WTC11 (cell line): ENCODE data around the gene TNPO3. TPM values are rescaled to one million over a fixed set of nuclear protein-coding genes. Genes with fewer than 3 reads are reported as not detected.

ENCODE experiments used
- ATAC-seq: fragments of 200-7000 bp; cut with Tn5 transposase; 2 replicates; pipeline ENCODE4 v1.10.0; 2021; ENCODE audit warnings: mild to moderate bottlenecking, moderate library complexity
- CTCF ChIA-PET: fragments of 300-600 bp; sonication (Branson Sonifier 250); formaldehyde crosslinking; loops from one replicate; lab custom pipeline; 2021; ENCODE audit warnings: antibody characterized with exemption; lab: Charles Lee
- POLR2A ChIA-PET: fragments of 350-600 bp; sonication (Branson Sonifier 250); formaldehyde crosslinking; loops from one replicate; lab custom pipeline; 2021; ENCODE audit warnings: antibody characterized with exemption; lab: Charles Lee
- DNase-seq: peaks from one replicate; pipeline ENCODE4 v3.0.0; 2021; ENCODE audit warnings: low spot score
- H3K27ac Mint-ChIP-seq: 2 replicates; pipeline ENCODE4 v1.8.0; 2021; ENCODE audit warnings: mixed read lengths
- H3K27me3 Mint-ChIP-seq: 2 replicates; pipeline ENCODE4 v1.8.0; 2021; ENCODE audit warnings: low read depth, mild to moderate bottlenecking, moderate library complexity, mixed read lengths
- H3K36me3 Mint-ChIP-seq: 2 replicates; pipeline ENCODE4 v1.8.0; 2021; ENCODE audit warnings: mixed read lengths
- H3K4me1 Mint-ChIP-seq: 2 replicates; pipeline ENCODE4 v1.8.0; 2022; ENCODE audit warnings: mixed read lengths
- H3K4me3 Mint-ChIP-seq: 2 replicates; pipeline ENCODE4 v1.8.0; 2021; ENCODE audit warnings: mild to moderate bottlenecking, moderate library complexity, mixed read lengths
- H3K9me3 Mint-ChIP-seq: 2 replicates; pipeline ENCODE4 v1.8.0; 2021; ENCODE audit warnings: mixed read lengths
- GABPB1 ChIP-seq: sonication (generic); formaldehyde crosslinking; IDR thresholded peaks from 2 replicates; pipeline ENCODE4 v1.8.1; 2023; ENCODE audit warnings: mild to moderate bottlenecking, missing genetic modification reagents
- HMGA2 ChIP-seq: fragments of 250-450 bp; sonication (Bioruptor Pico); IDR thresholded peaks from 2 replicates; pipeline ENCODE4 v1.4.0; 2021; ENCODE audit warnings: mild to moderate bottlenecking, moderate library complexity
- IRF2 ChIP-seq: sonication (generic); formaldehyde crosslinking; IDR thresholded peaks from 2 replicates; pipeline ENCODE4 v1.8.0; 2022; ENCODE audit warnings: low read depth, missing genetic modification reagents, borderline replicate concordance
- NR2C2 ChIP-seq: sonication (generic); formaldehyde crosslinking; IDR thresholded peaks from 2 replicates; pipeline ENCODE4 v1.8.0; 2022; ENCODE audit warnings: mild to moderate bottlenecking, missing genetic modification reagents
- NR3C1 ChIP-seq: sonication (generic); formaldehyde crosslinking; conservative IDR thresholded peaks from 2 replicates; pipeline ENCODE4 v1.8.1; 2023; ENCODE audit warnings: low read depth, mild to moderate bottlenecking, missing genetic modification reagents
- RELA ChIP-seq: sonication (generic); formaldehyde crosslinking; IDR thresholded peaks from 2 replicates; pipeline ENCODE4 v1.8.1; 2022; ENCODE audit warnings: missing genetic modification reagents, mild to moderate bottlenecking, borderline replicate concordance
- SOX15 ChIP-seq: fragments of 250-450 bp; sonication (Bioruptor Pico); IDR thresholded peaks from 2 replicates; pipeline ENCODE4 v1.9.0; 2021; ENCODE audit warnings: mild to moderate bottlenecking
- SP1 ChIP-seq: sonication (generic); formaldehyde crosslinking; conservative IDR thresholded peaks from 2 replicates; pipeline ENCODE4 v1.8.1; 2022; ENCODE audit warnings: missing genetic modification reagents
- TCF7 ChIP-seq: sonication (generic); formaldehyde crosslinking; IDR thresholded peaks from 2 replicates; pipeline ENCODE4 v1.8.0; 2022; ENCODE audit warnings: mild to moderate bottlenecking, low read depth, missing genetic modification reagents, moderate library complexity
- TEAD1 ChIP-seq: sonication (generic); formaldehyde crosslinking; IDR thresholded peaks from 2 replicates; pipeline ENCODE4 v1.8.0; 2022; ENCODE audit warnings: mild to moderate bottlenecking, missing genetic modification reagents
- ZBTB21 ChIP-seq: sonication (generic); formaldehyde crosslinking; IDR thresholded peaks from 2 replicates; pipeline ENCODE4 v1.8.1; 2023; ENCODE audit warnings: mild to moderate bottlenecking, missing genetic modification reagents, borderline replicate concordance
- ZNF121 ChIP-seq: sonication (generic); formaldehyde crosslinking; IDR thresholded peaks from 2 replicates; pipeline ENCODE4 v1.8.0; 2023; ENCODE audit warnings: missing genetic modification reagents
- ZNF219 ChIP-seq: sonication (generic); formaldehyde crosslinking; IDR thresholded peaks from 2 replicates; pipeline ENCODE4 v1.8.0; 2023; ENCODE audit warnings: missing genetic modification reagents, mild to moderate bottlenecking, borderline replicate concordance
- ZNF263 ChIP-seq: sonication (generic); formaldehyde crosslinking; IDR thresholded peaks from 2 replicates; pipeline ENCODE4 v1.8.1; 2022; ENCODE audit warnings: low read depth, mild to moderate bottlenecking, moderate library complexity, missing genetic modification reagents
- total RNA-seq: library from RNA; stranded (reverse); gene quantifications from 3 replicates; pipeline ENCODE4 v1.2.3, GENCODE V29; 2021
- TF ChIP-seq, protein P1 (sequence below): sonication (generic); formaldehyde crosslinking; IDR thresholded peaks from 2 replicates; pipeline ENCODE4 v1.8.1; 2023; ENCODE audit warnings: mild to moderate bottlenecking, missing genetic modification reagents
- TF ChIP-seq, protein P2 (sequence below): sonication (generic); formaldehyde crosslinking; IDR thresholded peaks from 2 replicates; pipeline ENCODE4 v1.8.0; 2022; ENCODE audit warnings: mild to moderate bottlenecking, missing genetic modification reagents
- TF ChIP-seq, protein P3 (sequence below): sonication (generic); formaldehyde crosslinking; IDR thresholded peaks from 2 replicates; pipeline ENCODE4 v1.8.1; 2022; ENCODE audit warnings: mild to moderate bottlenecking, moderate library complexity, missing genetic modification reagents
- TF ChIP-seq, protein P4 (sequence below): sonication (generic); formaldehyde crosslinking; IDR thresholded peaks from 2 replicates; pipeline ENCODE4 v1.8.1; 2022; ENCODE audit warnings: low read depth, mild to moderate bottlenecking, moderate library complexity, missing genetic modification reagents, borderline replicate concordance

Gene TNPO3
- total RNA-seq, 1 experiment from 2014 or later: 91.7 TPM

DNA sequence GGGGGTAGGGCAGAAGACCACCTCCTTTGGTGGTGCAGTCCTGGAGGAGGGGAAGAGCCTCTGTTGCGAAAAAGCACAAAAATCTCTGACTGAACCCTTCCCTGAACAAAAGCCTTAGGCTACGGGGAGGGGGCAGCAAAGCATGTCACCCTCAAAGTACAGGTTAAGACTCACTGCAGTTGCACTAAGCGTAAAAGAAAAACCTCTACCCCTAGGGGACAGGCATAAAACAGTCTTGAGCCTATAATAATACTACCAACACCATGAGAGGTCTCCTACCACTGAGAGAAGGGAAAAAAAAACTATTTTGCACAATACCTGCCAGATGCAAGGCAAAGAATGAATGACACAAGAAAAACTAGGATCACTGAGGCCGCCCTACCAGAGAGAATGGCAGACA lies 17.3 kb downstream of the TNPO3 start:
- POLR2A ChIA-PET: no interaction called here
- ATAC-seq: peak; percentile 36
- no peak for DNase-seq
- CTCF ChIA-PET: interaction anchor here (0.7 to 1.2 kb wide), 2 partner anchors 12 to 54 kb away, joined by 3 read pairs; no protein-coding TSS in a partner anchor
- Mint-ChIP-seq H3K4me1 (peaks cover 25% of the 10 kb centered on the region), H3K4me3 (no peak overlapping the region), H3K36me3 (peaks cover 37% of the 10 kb centered on the region), H3K27ac (peak overlapping the region; percentile 23; the same call in 1 of the 2 replicates), H3K27me3 (no peaks in the 10 kb centered on the region), H3K9me3 (0 out of 2 replicates have a peak, but pooled peaks cover 6% of the 10 kb centered on the region)
- TF ChIP-seq SP1 (CRISPR knock-in tag) (no peak), RELA (CRISPR knock-in tag) (no peak)
- TF ChIP-seq, protein P1, sequence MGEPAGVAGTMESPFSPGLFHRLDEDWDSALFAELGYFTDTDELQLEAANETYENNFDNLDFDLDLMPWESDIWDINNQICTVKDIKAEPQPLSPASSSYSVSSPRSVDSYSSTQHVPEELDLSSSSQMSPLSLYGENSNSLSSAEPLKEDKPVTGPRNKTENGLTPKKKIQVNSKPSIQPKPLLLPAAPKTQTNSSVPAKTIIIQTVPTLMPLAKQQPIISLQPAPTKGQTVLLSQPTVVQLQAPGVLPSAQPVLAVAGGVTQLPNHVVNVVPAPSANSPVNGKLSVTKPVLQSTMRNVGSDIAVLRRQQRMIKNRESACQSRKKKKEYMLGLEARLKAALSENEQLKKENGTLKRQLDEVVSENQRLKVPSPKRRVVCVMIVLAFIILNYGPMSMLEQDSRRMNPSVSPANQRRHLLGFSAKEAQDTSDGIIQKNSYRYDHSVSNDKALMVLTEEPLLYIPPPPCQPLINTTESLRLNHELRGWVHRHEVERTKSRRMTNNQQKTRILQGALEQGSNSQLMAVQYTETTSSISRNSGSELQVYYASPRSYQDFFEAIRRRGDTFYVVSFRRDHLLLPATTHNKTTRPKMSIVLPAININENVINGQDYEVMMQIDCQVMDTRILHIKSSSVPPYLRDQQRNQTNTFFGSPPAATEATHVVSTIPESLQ (CRISPR knock-in tag): no peak

DNA sequence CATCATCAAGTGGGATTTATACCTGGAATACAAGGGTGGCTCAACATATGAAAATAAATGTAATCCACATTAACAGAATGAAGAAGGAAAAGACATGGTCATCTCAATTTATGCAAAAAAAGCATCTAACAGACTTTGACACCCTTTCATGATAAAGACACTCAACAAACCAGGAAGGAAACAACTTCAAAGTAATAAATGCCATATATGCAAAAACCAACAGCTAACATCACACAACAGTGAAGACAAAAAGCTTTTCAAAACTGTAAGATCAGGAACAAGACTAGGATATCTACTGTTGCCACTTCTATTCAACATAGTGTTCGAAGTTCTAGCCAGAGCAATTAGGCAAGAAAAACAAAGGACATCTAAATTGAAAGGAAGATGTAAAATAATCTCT lies 22.9 kb downstream of the TNPO3 start:
- no peaks in the 10 kb centered on the region for H3K27me3 Mint-ChIP-seq
- ATAC-seq (no peak), DNase-seq (no peak)
- ChIA-PET POLR2A (no interaction called here), CTCF (no interaction called here)
- H3K4me3 Mint-ChIP-seq: no peak overlapping the region
- peaks cover 27% of the 10 kb centered on the region for H3K36me3 Mint-ChIP-seq
- H3K27ac Mint-ChIP-seq: no peak overlapping the region
- H3K4me1 Mint-ChIP-seq: 0 out of 2 replicates have a peak, but pooled peaks cover 5% of the 10 kb centered on the region
- TF ChIP-seq, protein P2, sequence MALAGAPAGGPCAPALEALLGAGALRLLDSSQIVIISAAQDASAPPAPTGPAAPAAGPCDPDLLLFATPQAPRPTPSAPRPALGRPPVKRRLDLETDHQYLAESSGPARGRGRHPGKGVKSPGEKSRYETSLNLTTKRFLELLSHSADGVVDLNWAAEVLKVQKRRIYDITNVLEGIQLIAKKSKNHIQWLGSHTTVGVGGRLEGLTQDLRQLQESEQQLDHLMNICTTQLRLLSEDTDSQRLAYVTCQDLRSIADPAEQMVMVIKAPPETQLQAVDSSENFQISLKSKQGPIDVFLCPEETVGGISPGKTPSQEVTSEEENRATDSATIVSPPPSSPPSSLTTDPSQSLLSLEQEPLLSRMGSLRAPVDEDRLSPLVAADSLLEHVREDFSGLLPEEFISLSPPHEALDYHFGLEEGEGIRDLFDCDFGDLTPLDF: no peak
- TF ChIP-seq NR3C1 (CRISPR knock-in tag) (no peak), GABPB1 (CRISPR knock-in tag) (no peak), ZNF263 (CRISPR knock-in tag) (no peak), HMGA2 (CRISPR knock-in tag) (no peak), TCF7 (CRISPR knock-in tag) (no peak), SOX15 (CRISPR knock-in tag) (no peak), ZNF219 (CRISPR knock-in tag) (no peak), TEAD1 (CRISPR knock-in tag) (no peak), ZBTB21 (CRISPR knock-in tag) (no peak), NR2C2 (CRISPR knock-in tag) (no peak), ZNF121 (CRISPR knock-in tag) (no peak), RELA (CRISPR knock-in tag) (no peak), IRF2 (CRISPR knock-in tag) (no peak)
- TF ChIP-seq, protein P1 (CRISPR knock-in tag): no peak
- TF ChIP-seq, protein P3, sequence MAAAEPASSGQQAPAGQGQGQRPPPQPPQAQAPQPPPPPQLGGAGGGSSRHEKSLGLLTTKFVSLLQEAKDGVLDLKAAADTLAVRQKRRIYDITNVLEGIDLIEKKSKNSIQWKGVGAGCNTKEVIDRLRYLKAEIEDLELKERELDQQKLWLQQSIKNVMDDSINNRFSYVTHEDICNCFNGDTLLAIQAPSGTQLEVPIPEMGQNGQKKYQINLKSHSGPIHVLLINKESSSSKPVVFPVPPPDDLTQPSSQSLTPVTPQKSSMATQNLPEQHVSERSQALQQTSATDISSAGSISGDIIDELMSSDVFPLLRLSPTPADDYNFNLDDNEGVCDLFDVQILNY: no peak
- TF ChIP-seq, protein P4, sequence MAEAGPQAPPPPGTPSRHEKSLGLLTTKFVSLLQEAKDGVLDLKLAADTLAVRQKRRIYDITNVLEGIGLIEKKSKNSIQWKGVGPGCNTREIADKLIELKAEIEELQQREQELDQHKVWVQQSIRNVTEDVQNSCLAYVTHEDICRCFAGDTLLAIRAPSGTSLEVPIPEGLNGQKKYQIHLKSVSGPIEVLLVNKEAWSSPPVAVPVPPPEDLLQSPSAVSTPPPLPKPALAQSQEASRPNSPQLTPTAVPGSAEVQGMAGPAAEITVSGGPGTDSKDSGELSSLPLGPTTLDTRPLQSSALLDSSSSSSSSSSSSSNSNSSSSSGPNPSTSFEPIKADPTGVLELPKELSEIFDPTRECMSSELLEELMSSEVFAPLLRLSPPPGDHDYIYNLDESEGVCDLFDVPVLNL (CRISPR knock-in tag): no peak
- no peaks in the 10 kb centered on the region for H3K9me3 Mint-ChIP-seq
